Measurements from ENCODE around the gene GRID2. TPM values are rescaled to one million over a fixed set of nuclear protein-coding genes. Genes with fewer than 3 reads are reported as not detected.

Gene GRID2
- total RNA-seq, 1 donor from 2014 or later = not detected

- TF ChIP-seq, protein P1, sequence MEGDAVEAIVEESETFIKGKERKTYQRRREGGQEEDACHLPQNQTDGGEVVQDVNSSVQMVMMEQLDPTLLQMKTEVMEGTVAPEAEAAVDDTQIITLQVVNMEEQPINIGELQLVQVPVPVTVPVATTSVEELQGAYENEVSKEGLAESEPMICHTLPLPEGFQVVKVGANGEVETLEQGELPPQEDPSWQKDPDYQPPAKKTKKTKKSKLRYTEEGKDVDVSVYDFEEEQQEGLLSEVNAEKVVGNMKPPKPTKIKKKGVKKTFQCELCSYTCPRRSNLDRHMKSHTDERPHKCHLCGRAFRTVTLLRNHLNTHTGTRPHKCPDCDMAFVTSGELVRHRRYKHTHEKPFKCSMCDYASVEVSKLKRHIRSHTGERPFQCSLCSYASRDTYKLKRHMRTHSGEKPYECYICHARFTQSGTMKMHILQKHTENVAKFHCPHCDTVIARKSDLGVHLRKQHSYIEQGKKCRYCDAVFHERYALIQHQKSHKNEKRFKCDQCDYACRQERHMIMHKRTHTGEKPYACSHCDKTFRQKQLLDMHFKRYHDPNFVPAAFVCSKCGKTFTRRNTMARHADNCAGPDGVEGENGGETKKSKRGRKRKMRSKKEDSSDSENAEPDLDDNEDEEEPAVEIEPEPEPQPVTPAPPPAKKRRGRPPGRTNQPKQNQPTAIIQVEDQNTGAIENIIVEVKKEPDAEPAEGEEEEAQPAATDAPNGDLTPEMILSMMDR (IDR thresholded peaks at IDR 0.05; ENCODE audit: borderline replicate concordance) = no peak
Measured at GRCh38 chr4:92519727-92520126, 216.0 kb downstream of the GRID2 start.

GRCh38 chr4:92520563-92520962, 216.8 kb downstream of the GRID2 start:
- no peaks in the 10 kb centered on the region for H3K4me1 ChIP-seq
- no peak overlapping the region for H3K27ac ChIP-seq (replicated peaks)
- DNase-seq = no peak
- no peak overlapping the region for H3K4me3 ChIP-seq
- TF ChIP-seq, protein P1 (IDR thresholded peaks at IDR 0.05; ENCODE audit: borderline replicate concordance) = no peak
- H3K27me3 ChIP-seq (ENCODE audit: low read depth) = no peaks in the 10 kb centered on the region
- no peaks in the 10 kb centered on the region for H3K9me3 ChIP-seq (replicated peaks)
- intact Hi-C loops (cut with micrococcal nuclease) = no loop called here
- no peaks in the 10 kb centered on the region for H3K36me3 ChIP-seq

More at GRCh38 chr4:92519727-92520126, 216.0 kb downstream of the GRID2 start:
- intact Hi-C loops (cut with micrococcal nuclease) = no loop called here
- no peak overlapping the region for H3K27ac ChIP-seq (replicated peaks)
- no peaks in the 10 kb centered on the region for H3K36me3 ChIP-seq
- no peaks in the 10 kb centered on the region for H3K4me1 ChIP-seq
- no peak for DNase-seq
- H3K27me3 ChIP-seq (ENCODE audit: low read depth) = no peaks in the 10 kb centered on the region
- no peak overlapping the region for H3K4me3 ChIP-seq
- no peaks in the 10 kb centered on the region for H3K9me3 ChIP-seq (replicated peaks)

GRCh38 chr4:92521941-92522340, 218.2 kb downstream of the GRID2 start:
- DNase-seq = no peak
- TF ChIP-seq, protein P1 (IDR thresholded peaks at IDR 0.05; ENCODE audit: borderline replicate concordance) = no peak
- Histone ChIP-seq H3K4me1 (no peaks in the 10 kb centered on the region), H3K27ac (replicated peaks) (no peak overlapping the region), H3K9me3 (replicated peaks) (no peaks in the 10 kb centered on the region), H3K36me3 (no peaks in the 10 kb centered on the region), H3K27me3 (ENCODE audit: low read depth) (no peaks in the 10 kb centered on the region), H3K4me3 (no peak overlapping the region)
- intact Hi-C loops (cut with micrococcal nuclease) = no loop called here

DNA sequence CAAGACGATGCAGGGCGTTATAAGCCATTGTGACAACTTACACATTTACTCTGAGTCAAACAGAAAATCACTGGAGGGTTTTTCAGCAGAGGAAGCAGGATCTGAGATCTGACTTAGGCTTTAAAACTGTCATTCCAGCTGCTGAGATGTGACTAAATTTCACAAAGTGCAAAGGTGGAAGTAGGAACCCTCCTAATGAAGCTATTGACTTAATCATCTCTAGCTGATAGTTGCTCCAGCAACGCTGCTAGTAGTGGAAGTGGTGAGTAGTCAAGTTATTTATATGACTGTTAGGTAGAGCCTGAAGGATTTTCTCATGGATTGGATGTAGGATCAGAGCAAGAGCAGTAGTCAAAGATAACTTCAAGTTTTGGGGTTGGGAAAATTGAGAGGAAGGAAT, 218.6 kb downstream of the GRID2 start:
- Histone ChIP-seq H3K27ac (replicated peaks) (no peak overlapping the region), H3K4me1 (no peaks in the 10 kb centered on the region), H3K9me3 (replicated peaks) (no peaks in the 10 kb centered on the region), H3K4me3 (no peak overlapping the region), H3K27me3 (ENCODE audit: low read depth) (no peaks in the 10 kb centered on the region), H3K36me3 (no peaks in the 10 kb centered on the region)
- TF ChIP-seq, protein P1 (IDR thresholded peaks at IDR 0.05; ENCODE audit: borderline replicate concordance) = no peak
- no peak for DNase-seq
- intact Hi-C loops (cut with micrococcal nuclease) = no loop called here

GRCh38 chr4:92524131-92524530, 220.4 kb downstream of the GRID2 start:
- H3K27me3 ChIP-seq (ENCODE audit: low read depth) = no peaks in the 10 kb centered on the region
- TF ChIP-seq, protein P1 (IDR thresholded peaks at IDR 0.05; ENCODE audit: borderline replicate concordance) = no peak
- no peak for DNase-seq
- intact Hi-C loops (cut with micrococcal nuclease) = no loop called here
- no peaks in the 10 kb centered on the region for H3K36me3 ChIP-seq
- no peak overlapping the region for H3K4me3 ChIP-seq
- no peak overlapping the region for H3K27ac ChIP-seq (replicated peaks)
- H3K9me3 ChIP-seq (replicated peaks) = no peaks in the 10 kb centered on the region
- no peaks in the 10 kb centered on the region for H3K4me1 ChIP-seq

DNA sequence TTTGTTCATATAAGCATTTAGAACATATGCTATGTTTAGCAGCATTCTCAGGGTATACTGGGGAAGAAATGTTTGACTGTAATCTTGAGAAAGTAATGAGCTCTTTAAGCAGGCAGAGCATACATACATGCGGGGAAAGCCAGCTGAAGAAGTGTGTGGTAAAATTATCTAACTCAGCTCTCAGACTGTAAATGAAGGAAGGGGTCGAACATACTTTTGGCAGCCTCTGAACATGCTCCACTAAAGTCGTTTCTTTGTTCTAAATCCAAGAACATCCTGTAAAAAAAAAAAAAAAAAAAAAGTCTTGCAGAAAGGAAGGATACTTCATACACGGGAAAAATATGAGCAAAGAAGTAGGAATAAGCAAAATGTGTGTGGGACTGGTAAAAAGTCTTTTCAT, 224.8 kb downstream of the GRID2 start:
- TF ChIP-seq, protein P1 (IDR thresholded peaks at IDR 0.05; ENCODE audit: borderline replicate concordance) = no peak
- Histone ChIP-seq H3K4me3 (no peak overlapping the region), H3K36me3 (no peaks in the 10 kb centered on the region), H3K9me3 (replicated peaks) (no peaks in the 10 kb centered on the region), H3K27me3 (ENCODE audit: low read depth) (no peaks in the 10 kb centered on the region), H3K27ac (replicated peaks) (no peak overlapping the region), H3K4me1 (no peaks in the 10 kb centered on the region)
- no peak for DNase-seq
- intact Hi-C loops (cut with micrococcal nuclease) = no loop called here

Measured in left ventricle myocardium inferior (tissue), 1 donor.